ENCODE results near the gene PPP1R14C.
"Not testable (repeated sequence)": the region's sequence is repeated elsewhere in the genome, so short reads cannot be mapped to it uniquely, and the experiment has no call there.

Gene PPP1R14C

GRCh38 chr6:150212778-150213177 is 69.9 kb downstream of the PPP1R14C start:
- no peak for DNase-seq

- DNase-seq: no peak
Measured at GRCh38 chr6:150213301-150213700, 70.5 kb downstream of the PPP1R14C start.

- DNase-seq: no peak
Measured at GRCh38 chr6:150214310-150214709, 71.5 kb downstream of the PPP1R14C start.

- no peak for DNase-seq
Measured at GRCh38 chr6:150220634-150221551, 78.0 kb downstream of the PPP1R14C start.

GRCh38 chr6:150224820-150225219 is 82.0 kb downstream of the PPP1R14C start:
- no peak for DNase-seq

GRCh38 chr6:150227281-150227680 is 84.4 kb downstream of the PPP1R14C start:
- DNase-seq: no peak

- no peak for DNase-seq
Measured at GRCh38 chr6:150228072-150228733, 85.4 kb downstream of the PPP1R14C start.

GRCh38 chr6:150229436-150230163 is 86.8 kb downstream of the PPP1R14C start:
- peak in 10 of 56 donors; percentile 3 to 36 (median 14) for DNase-seq

- DNase-seq: no peak
Measured at GRCh38 chr6:150230164-150230561, 87.3 kb downstream of the PPP1R14C start.

- DNase-seq: no peak
Measured at GRCh38 chr6:150230832-150231524, 88.1 kb downstream of the PPP1R14C start.

- DNase-seq: no peak
Measured at GRCh38 chr6:150231525-150231850, 88.6 kb downstream of the PPP1R14C start.

GRCh38 chr6:150233843-150234269 is 91.0 kb downstream of the PPP1R14C start:
- peak in 16 of 56 donors; percentile 3 to 57 (median 12) for DNase-seq

GRCh38 chr6:150235218-150235617 is 92.4 kb downstream of the PPP1R14C start:
- no peak for DNase-seq

- DNase-seq: no peak
Measured at GRCh38 chr6:150236114-150236513, 93.3 kb downstream of the PPP1R14C start.

- DNase-seq: no peak
Measured at GRCh38 chr6:150236544-150236943, 93.7 kb downstream of the PPP1R14C start.

GRCh38 chr6:150237626-150238025 is 94.8 kb downstream of the PPP1R14C start:
- DNase-seq: no peak

GRCh38 chr6:150238336-150238741 is 95.5 kb downstream of the PPP1R14C start:
- DNase-seq: peak in 2 of 56 donors; percentile 4 to 5

GRCh38 chr6:150238846-150239407 is 96.1 kb downstream of the PPP1R14C start:
- no peak for DNase-seq

- DNase-seq: not testable (repeated sequence)
Measured at GRCh38 chr6:150241756-150242155, 98.9 kb downstream of the PPP1R14C start.

GRCh38 chr6:150243620-150244314 is 100.9 kb downstream of the PPP1R14C start:
- no peak for DNase-seq

Data from nucleus accumbens (tissue), 56 donors.